ENCODE data around the gene BRD7.

Gene BRD7

GRCh38 chr16:50271148-50272041 lies 97.4 kb downstream of the BRD7 start:
- no peak for DNase-seq

- no peak for DNase-seq
Measured at GRCh38 chr16:50270510-50271147, 98.2 kb downstream of the BRD7 start.

GRCh38 chr16:50269769-50270509 lies 98.8 kb downstream of the BRD7 start:
- DNase-seq, result no peak

GRCh38 chr16:50269061-50269705 lies 99.6 kb downstream of the BRD7 start:
- DNase-seq, result no peak

GRCh38 chr16:50268352-50268751 lies 100.4 kb downstream of the BRD7 start:
- no peak for DNase-seq

GRCh38 chr16:50267651-50268050 lies 101.1 kb downstream of the BRD7 start:
- DNase-seq, result no peak

- DNase-seq, result no peak
Measured at GRCh38 chr16:50267151-50267631, 101.6 kb downstream of the BRD7 start.

- DNase-seq, result no peak
Measured at GRCh38 chr16:50266337-50267091, 102.3 kb downstream of the BRD7 start, which contains the start of gene ADCY7. TSS of gene ADCY7 (plus strand) at chr16:50266551. CDS start at chr16:50288180, 21,629 bp downstream.
